ENCODE data around the gene ZNF146.

The ZNF146 gene

DNA sequence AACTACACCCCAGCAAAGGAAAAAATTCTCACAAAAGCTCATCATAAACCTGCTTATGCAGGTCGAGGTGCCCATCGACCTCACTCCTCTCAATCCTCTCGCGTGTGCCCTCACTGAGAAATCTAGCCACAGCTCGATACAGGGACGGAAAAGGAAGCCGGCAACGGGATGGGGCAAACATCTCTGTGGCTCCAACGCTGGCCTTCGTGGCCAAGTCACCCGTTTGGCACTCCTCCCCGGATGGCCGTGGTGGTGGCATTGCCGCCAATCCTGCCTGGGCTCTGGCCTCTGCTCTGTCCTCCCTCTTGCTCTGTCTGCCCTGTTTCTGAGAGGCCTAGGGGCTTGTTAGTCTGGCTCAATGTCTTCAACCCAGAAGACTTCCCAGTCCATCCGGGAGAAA is 41.2 kb downstream of the ZNF146 start:
- DNase-seq (ENCODE audit: low read depth): no peak
- TF ChIP-seq, protein P1, sequence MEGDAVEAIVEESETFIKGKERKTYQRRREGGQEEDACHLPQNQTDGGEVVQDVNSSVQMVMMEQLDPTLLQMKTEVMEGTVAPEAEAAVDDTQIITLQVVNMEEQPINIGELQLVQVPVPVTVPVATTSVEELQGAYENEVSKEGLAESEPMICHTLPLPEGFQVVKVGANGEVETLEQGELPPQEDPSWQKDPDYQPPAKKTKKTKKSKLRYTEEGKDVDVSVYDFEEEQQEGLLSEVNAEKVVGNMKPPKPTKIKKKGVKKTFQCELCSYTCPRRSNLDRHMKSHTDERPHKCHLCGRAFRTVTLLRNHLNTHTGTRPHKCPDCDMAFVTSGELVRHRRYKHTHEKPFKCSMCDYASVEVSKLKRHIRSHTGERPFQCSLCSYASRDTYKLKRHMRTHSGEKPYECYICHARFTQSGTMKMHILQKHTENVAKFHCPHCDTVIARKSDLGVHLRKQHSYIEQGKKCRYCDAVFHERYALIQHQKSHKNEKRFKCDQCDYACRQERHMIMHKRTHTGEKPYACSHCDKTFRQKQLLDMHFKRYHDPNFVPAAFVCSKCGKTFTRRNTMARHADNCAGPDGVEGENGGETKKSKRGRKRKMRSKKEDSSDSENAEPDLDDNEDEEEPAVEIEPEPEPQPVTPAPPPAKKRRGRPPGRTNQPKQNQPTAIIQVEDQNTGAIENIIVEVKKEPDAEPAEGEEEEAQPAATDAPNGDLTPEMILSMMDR (conservative IDR thresholded peaks at IDR 0.05; ENCODE audit: low read length): no peak
- no peak overlapping the region for H3K4me3 ChIP-seq (ENCODE audit: low read length)

GRCh38 chr19:36256853-36257519 is 42.1 kb downstream of the ZNF146 start:
- TF ChIP-seq, protein P1 (conservative IDR thresholded peaks at IDR 0.05; ENCODE audit: low read length): no peak
- H3K4me3 ChIP-seq (ENCODE audit: low read length): peak overlapping the region; percentile 43
- no peak for DNase-seq (ENCODE audit: low read depth)

DNA sequence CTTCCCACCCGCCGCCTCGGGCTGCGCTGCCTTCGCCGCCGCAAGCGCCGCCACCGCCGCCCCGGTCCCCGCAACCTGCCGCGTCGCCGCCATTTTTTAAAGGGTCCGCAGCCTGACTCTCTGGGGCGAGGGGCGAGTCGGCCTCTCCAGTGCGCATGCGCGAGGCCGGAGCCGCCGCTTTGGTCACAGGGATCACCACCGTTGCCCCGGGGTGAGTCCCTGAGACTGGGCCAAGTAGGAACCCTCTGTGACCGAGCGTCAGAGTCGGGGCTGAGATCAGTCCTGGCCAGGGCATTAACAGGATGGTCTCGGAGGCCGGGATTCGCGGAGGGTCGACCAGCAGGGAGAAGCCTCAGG is 42.6 kb downstream of the ZNF146 start:
- H3K4me3 ChIP-seq (ENCODE audit: low read length): peak overlapping the region; percentile 43
- DNase-seq (ENCODE audit: low read depth): no peak
- TF ChIP-seq, protein P1 (conservative IDR thresholded peaks at IDR 0.05; ENCODE audit: low read length): no peak

- no peak overlapping the region for H3K4me3 ChIP-seq (ENCODE audit: low read length)
- no peak for DNase-seq (ENCODE audit: low read depth)
Measured at GRCh38 chr19:36258028-36258875, 43.3 kb downstream of the ZNF146 start.

DNA sequence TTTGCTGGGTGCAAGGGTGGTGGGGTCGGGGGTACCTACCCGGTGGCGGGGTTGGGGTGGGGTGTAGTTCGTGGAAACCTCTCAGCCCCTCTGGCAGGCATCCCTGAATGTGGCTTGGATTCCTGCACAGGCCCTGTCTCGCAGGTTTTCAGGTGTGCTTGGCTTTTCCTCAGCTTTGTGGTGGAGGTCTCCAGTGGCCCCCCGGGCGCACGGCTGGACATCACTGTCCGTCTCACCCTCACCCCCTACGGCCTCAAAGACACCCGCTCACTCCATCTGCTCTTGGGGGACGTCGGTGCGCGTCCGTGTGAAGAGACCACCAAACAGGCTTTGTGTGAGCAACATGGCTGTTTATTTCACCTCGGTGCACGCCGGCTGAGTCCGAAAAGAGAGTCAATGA is 44.3 kb downstream of the ZNF146 start:
- no peak overlapping the region for H3K4me3 ChIP-seq (ENCODE audit: low read length)
- no peak for DNase-seq (ENCODE audit: low read depth)
- TF ChIP-seq, protein P1 (conservative IDR thresholded peaks at IDR 0.05; ENCODE audit: low read length): no peak

More at GRCh38 chr19:36258028-36258875, 43.3 kb downstream of the ZNF146 start:
- TF ChIP-seq, protein P1 (conservative IDR thresholded peaks at IDR 0.05; ENCODE audit: low read length): no peak

- DNase-seq (ENCODE audit: low read depth): no peak
- no peak overlapping the region for H3K4me3 ChIP-seq (ENCODE audit: low read length)
- TF ChIP-seq, protein P1 (conservative IDR thresholded peaks at IDR 0.05; ENCODE audit: low read length): no peak
Measured at GRCh38 chr19:36265064-36265463, 50.2 kb downstream of the ZNF146 start.
